K562 (cell line): ENCODE measurements around the gene LAMA3. TPM values are rescaled to one million over a fixed set of nuclear protein-coding genes. Genes with fewer than 3 reads are reported as not detected.

Source experiments
- ATAC-seq: fragments of 200-7000 bp; cut with Tn5 transposase; 3 replicates; pipeline ENCODE4 v1.9.1; 2020; ENCODE audit warnings: moderate library complexity
- BruUV-seq: library from RNA; stranded (reverse); fragments of 400-500 nt; replicated peaks from 2 replicates; lab custom pipeline; 2021; lab: Mats Ljungman, UMichigan
- CTCF ChIA-PET: fragments of 300-600 bp; formaldehyde crosslinking; extraction: SDS; loops from one replicate; lab custom pipeline; 2021; ENCODE audit warnings: low intra/inter-chr PET ratio; lab: Yijun Ruan, JAX
- POLR2A ChIA-PET: fragments of 300-600, 350-650 bp; sonication (Branson Sonifier 250); formaldehyde crosslinking; extraction: SDS; loops from one replicate; lab custom pipeline; 2021; ENCODE audit warnings: antibody characterized with exemption, inconsistent platforms; lab: Yijun Ruan, JAX
- DNase-seq, 4 experiments: peaks; one replicate each; pipeline versions ENCODE4 v3.0.0 to v3.0.0-alpha.2; 2011 to 2018; ENCODE audit warnings: low spot score in 3 of 4, mixed read lengths in 3 of 4; ENCODE audit errors: extremely low read depth in 1 of 4
- FAIRE-seq: peaks from 2 replicates; lab custom pipeline; 2011; peaks lifted over from hg19 to GRCh38; lab: Jason Lieb, UNC
- H2AFZ ChIP-seq: 2 replicates; pipeline ENCODE4 v1.6.0; 2011; ENCODE audit warnings: low read depth, low read length, control low read depth, inconsistent platforms
- H3K27ac ChIP-seq: fragments of 200-600 bp; 3 replicates; pipeline ENCODE4 v1.8.0; 2011; ENCODE audit warnings: low read depth, mild to moderate bottlenecking, control low read depth, inconsistent platforms, low read length, moderate library complexity, mixed read lengths; ENCODE audit errors: extremely low read depth
- H3K27me3 ChIP-seq, 2 experiments: fragments of 300-600 bp in 1 of 2; 2 replicates in 1 of 2; 3 replicates in 1 of 2; pipeline versions ENCODE4 v1.6.0 to v1.8.0; 2011; ENCODE audit warnings: inconsistent platforms in 2 of 2, low read length in 2 of 2, mild to moderate bottlenecking in 1 of 2, mixed read lengths in 1 of 2, moderate library complexity in 1 of 2; ENCODE audit not compliant: control insufficient read depth in 2 of 2, insufficient read depth in 2 of 2
- H3K36me3 ChIP-seq: fragments of 300-600 bp; 3 replicates; pipeline ENCODE4 v1.8.0; 2011; ENCODE audit warnings: mild to moderate bottlenecking, low read length, inconsistent platforms; ENCODE audit not compliant: control insufficient read depth, insufficient read depth
- H3K4me1 ChIP-seq, 2 experiments: fragments of 200-600 bp in 1 of 2; replicated peaks in 1 of 2; 2 replicates in 1 of 2; 3 replicates in 1 of 2; pipeline versions ENCODE4 v1.5.1 to v1.8.0; 2011; ENCODE audit warnings: inconsistent platforms in 2 of 2, low read length in 2 of 2, mild to moderate bottlenecking in 1 of 2, mixed read lengths in 1 of 2, moderate library complexity in 1 of 2; ENCODE audit not compliant: control insufficient read depth in 2 of 2, insufficient read depth in 2 of 2
- H3K4me2 ChIP-seq: 2 replicates; pipeline ENCODE4 v1.6.1; 2011; ENCODE audit warnings: low read length, control low read depth, inconsistent platforms, mixed read lengths; ENCODE audit not compliant: insufficient read depth
- H3K4me3 ChIP-seq: fragments of 200-600 bp; sonication (generic), shearing (Covaris generic); 2 replicates; pipeline ENCODE4 v1.5.1; 2016; ENCODE audit warnings: control low read depth, inconsistent platforms
- H3K79me2 ChIP-seq: fragments of 200-600 bp; 3 replicates; pipeline ENCODE4 v1.8.0; 2011; ENCODE audit warnings: low read length, inconsistent platforms; ENCODE audit not compliant: control insufficient read depth, insufficient read depth
- H3K9ac ChIP-seq, 2 experiments: 2 replicates each; pipeline versions ENCODE4 v1.6.0 to v1.6.1; 2011; ENCODE audit warnings: low read depth in 2 of 2, low read length in 2 of 2, control low read depth in 1 of 2, inconsistent platforms in 1 of 2, mild to moderate bottlenecking in 1 of 2, mixed read lengths in 1 of 2; ENCODE audit not compliant: insufficient read depth in 1 of 2
- H3K9me1 ChIP-seq: one replicate; pipeline ENCODE4 v1.6.0; 2011; ENCODE audit warnings: inconsistent platforms, mild to moderate bottlenecking, low read length, moderate library complexity; ENCODE audit not compliant: control insufficient read depth, insufficient read depth
- H3K9me3 ChIP-seq: replicated peaks from 2 replicates; pipeline ENCODE4 v1.5.1; 2011; ENCODE audit warnings: low read depth, low read length, inconsistent platforms; ENCODE audit not compliant: control insufficient read depth, insufficient read depth
- H4K20me1 ChIP-seq: replicated peaks from 2 replicates; pipeline ENCODE4 v1.6.1; 2011; ENCODE audit warnings: low read length, inconsistent platforms, mixed read lengths; ENCODE audit not compliant: control insufficient read depth, insufficient read depth
- CCNT2 ChIP-seq: IDR thresholded peaks from 2 replicates; pipeline ENCODE4 v1.6.1; 2011; ENCODE audit warnings: borderline replicate concordance, low read depth, mild to moderate bottlenecking, moderate library complexity, mixed read lengths, low read length; ENCODE audit not compliant: insufficient read length; ENCODE audit errors: extremely low read depth
- EZH2 ChIP-seq: IDR thresholded peaks from 2 replicates; pipeline ENCODE4 v1.6.1; 2012; ENCODE audit warnings: low read depth, mild to moderate bottlenecking, inconsistent platforms, low read length, borderline replicate concordance
- GATAD2B ChIP-seq: fragments of 450-650 bp; IDR thresholded peaks from 2 replicates; pipeline ENCODE4 v1.6.1; 2017; ENCODE audit warnings: mild to moderate bottlenecking, borderline replicate concordance
- LARP7 ChIP-seq: fragments of 450-650 bp; IDR thresholded peaks from 2 replicates; pipeline ENCODE4 v1.6.1; 2016
- NFIC ChIP-seq: fragments of 450-650 bp; IDR thresholded peaks from 2 replicates; pipeline ENCODE4 v1.6.1; 2017; ENCODE audit warnings: mild to moderate bottlenecking, inconsistent platforms
- POLR2AphosphoS5 ChIP-seq: IDR thresholded peaks from 2 replicates; pipeline ENCODE4 v1.6.1; 2011; ENCODE audit warnings: mild to moderate bottlenecking, low read depth, low read length, moderate library complexity; ENCODE audit not compliant: control insufficient read depth, insufficient read depth
- WGBS: fragments of 100-300 bp; shearing (Covaris generic); methylation state at CpG from one replicate; pipeline ENCODE4 v1.1.6; 2016; ENCODE audit warnings: low coverage, mixed read lengths; ENCODE audit not compliant: insufficient coverage; ENCODE audit errors: missing lambda C conversion rate; 5-methylcytosine and 5-hydroxymethylcytosine counted together
- in situ Hi-C: fragments of 300-500 bp; cut with MboI; formaldehyde crosslinking; loops from 4 replicates; pipeline ENCODE4 v1.15.0; 2018; ENCODE audit warnings: inconsistent platforms, mixed read lengths
- intact Hi-C: fragments of 100-400 bp; cut with micrococcal nuclease; formaldehyde crosslinking; loops from 2 replicates; pipeline ENCODE4 v1.14.2; 2022
- polyA plus RNA-seq, 8 experiments: library from polyadenylated mRNA; depleted of rRNA in 4 of 8; stranded (reverse) in 5 of 8; unstranded in 3 of 8; fragments of >200 nt; fragmentation: Nextera tagmentation in 2 of 8; fragmentation: Illumina TruSeq in 1 of 8; extraction: Ambion mirVana in 2 of 8; extraction: Trizol in 1 of 8; gene quantifications; 2 replicates each; pipeline versions ENCODE4 v1.2.1 to v1.2.3, GENCODE V29; 2011 to 2014; ENCODE audit warnings: inconsistent platforms in 1 of 8, missing spikeins in 1 of 8
- total RNA-seq, 7 experiments: library from RNA; depleted of rRNA in 6 of 7; stranded (reverse); fragments of >200 nt in 6 of 7; fragmentation: Illumina TruSeq in 2 of 7; extraction: Trizol in 2 of 7; gene quantifications; 2 replicates each; pipeline versions ENCODE4 v1.2.1 to v1.2.3, GENCODE V29; 2011 to 2021; ENCODE audit warnings: low replicate concordance in 1 of 7
- TF ChIP-seq, protein P1 (sequence below), 3 experiments: IDR thresholded peaks in 2 of 3; conservative IDR thresholded peaks in 1 of 3; 2 replicates each; pipeline ENCODE4 v1.5.1; 2011 to 2012; ENCODE audit warnings: low read length in 3 of 3, mild to moderate bottlenecking in 3 of 3, control low read depth in 2 of 3, improper control_type of control experiment in 1 of 3, inconsistent platforms in 1 of 3, low read depth in 1 of 3, mixed read lengths in 1 of 3, moderate library complexity in 1 of 3; ENCODE audit not compliant: insufficient read depth in 2 of 3
- TF ChIP-seq, protein P2 (sequence below), 2 experiments: IDR thresholded peaks; 2 replicates each; pipeline ENCODE4 v1.6.1; 2012; ENCODE audit warnings: improper control_type of control experiment in 2 of 2, low read depth in 2 of 2, low read length in 2 of 2, borderline replicate concordance in 1 of 2
- TF ChIP-seq, protein P3 (sequence below): fragments of 450-650 bp; IDR thresholded peaks from 2 replicates; pipeline ENCODE4 v1.6.1; 2018; ENCODE audit not compliant: partially characterized antibody

Gene LAMA3
- total and polyA plus RNA-seq, 9 of the 15 experiments (the other 6 are each of a cell fraction or from before 2014, with no cell fraction given) = 0.07 TPM; not detected in 8

DNA sequence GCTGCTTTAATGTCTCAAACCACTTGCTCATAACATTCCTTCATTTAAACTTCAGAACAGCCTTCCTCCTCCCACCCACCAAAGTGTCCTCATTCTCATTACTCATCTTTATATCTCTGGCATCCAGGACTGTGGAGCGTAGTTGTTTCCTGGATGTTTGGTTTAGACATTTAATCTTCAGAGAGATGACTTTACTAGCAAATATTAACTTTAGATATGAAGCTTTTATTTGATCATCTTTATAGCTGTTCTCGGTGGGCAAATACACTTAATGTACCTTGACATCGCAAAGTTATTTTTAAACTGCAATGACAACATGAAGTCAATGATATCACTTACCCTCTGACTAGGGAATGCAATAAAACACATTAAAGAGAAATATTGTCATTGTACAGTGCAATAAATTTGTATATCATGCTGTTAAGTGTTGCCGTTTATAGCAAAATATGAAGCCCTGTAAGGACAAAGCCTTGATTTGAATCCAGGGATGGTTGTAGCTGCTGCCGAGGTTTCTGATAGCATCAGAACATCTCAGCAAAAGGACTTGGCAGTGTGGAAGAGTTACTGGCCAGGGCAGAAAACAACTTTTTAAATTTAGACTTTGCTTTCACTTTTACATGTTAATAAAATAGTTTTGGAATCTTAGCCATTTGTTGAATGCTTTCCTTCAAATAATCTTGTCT lies 4.6 kb upstream of the LAMA3 start:
- CTCF ChIA-PET = no interaction called here
- whole genome bisulfite sequencing = 1% methylated on average over 5 of the region's 5 CpGs
- Histone ChIP-seq H3K9ac (no peak overlapping the region), H3K4me2 (no peak overlapping the region), H3K27ac (no peak overlapping the region), H3K4me3 (no peak overlapping the region), H3K4me1 (peaks cover 0 to 6% of the 10 kb centered on the region in 2 experiments; a peak in 2 of 5 replicates), H3K9me3 (no peaks in the 10 kb centered on the region), H3K27me3 (peaks cover 7 to 18% of the 10 kb centered on the region in 2 experiments; a peak in 4 of 5 replicates), H4K20me1 (no peaks in the 10 kb centered on the region), H3K79me2 (no peaks in the 10 kb centered on the region), H3K9me1 (no peaks in the 10 kb centered on the region), H3K36me3 (no peaks in the 10 kb centered on the region), H2AFZ (no peak overlapping the region)
- FAIRE-seq (no peak), DNase-seq (no peak), ATAC-seq (no peak)
- POLR2A ChIA-PET = interaction anchor here (0.7 to 0.9 kb wide), 2 partner anchors 21 to 142 kb away, joined by 3 read pairs; no protein-coding TSS in a partner anchor
- TF ChIP-seq LARP7 (no peak), POLR2AphosphoS5 (no peak), NFIC (no peak), GATAD2B (no peak), EZH2 (no peak), CCNT2 (no peak)
- TF ChIP-seq, protein P1, sequence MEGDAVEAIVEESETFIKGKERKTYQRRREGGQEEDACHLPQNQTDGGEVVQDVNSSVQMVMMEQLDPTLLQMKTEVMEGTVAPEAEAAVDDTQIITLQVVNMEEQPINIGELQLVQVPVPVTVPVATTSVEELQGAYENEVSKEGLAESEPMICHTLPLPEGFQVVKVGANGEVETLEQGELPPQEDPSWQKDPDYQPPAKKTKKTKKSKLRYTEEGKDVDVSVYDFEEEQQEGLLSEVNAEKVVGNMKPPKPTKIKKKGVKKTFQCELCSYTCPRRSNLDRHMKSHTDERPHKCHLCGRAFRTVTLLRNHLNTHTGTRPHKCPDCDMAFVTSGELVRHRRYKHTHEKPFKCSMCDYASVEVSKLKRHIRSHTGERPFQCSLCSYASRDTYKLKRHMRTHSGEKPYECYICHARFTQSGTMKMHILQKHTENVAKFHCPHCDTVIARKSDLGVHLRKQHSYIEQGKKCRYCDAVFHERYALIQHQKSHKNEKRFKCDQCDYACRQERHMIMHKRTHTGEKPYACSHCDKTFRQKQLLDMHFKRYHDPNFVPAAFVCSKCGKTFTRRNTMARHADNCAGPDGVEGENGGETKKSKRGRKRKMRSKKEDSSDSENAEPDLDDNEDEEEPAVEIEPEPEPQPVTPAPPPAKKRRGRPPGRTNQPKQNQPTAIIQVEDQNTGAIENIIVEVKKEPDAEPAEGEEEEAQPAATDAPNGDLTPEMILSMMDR (IDR thresholded peaks at IDR 0.05 in 2 of 3, conservative IDR thresholded peaks at IDR 0.05 in 1 of 3; ENCODE audit: insufficient read depth in 2 of 3, low read depth in 1 of 3, low read length in 3 of 3) = no peak
- TF ChIP-seq, protein P2, sequence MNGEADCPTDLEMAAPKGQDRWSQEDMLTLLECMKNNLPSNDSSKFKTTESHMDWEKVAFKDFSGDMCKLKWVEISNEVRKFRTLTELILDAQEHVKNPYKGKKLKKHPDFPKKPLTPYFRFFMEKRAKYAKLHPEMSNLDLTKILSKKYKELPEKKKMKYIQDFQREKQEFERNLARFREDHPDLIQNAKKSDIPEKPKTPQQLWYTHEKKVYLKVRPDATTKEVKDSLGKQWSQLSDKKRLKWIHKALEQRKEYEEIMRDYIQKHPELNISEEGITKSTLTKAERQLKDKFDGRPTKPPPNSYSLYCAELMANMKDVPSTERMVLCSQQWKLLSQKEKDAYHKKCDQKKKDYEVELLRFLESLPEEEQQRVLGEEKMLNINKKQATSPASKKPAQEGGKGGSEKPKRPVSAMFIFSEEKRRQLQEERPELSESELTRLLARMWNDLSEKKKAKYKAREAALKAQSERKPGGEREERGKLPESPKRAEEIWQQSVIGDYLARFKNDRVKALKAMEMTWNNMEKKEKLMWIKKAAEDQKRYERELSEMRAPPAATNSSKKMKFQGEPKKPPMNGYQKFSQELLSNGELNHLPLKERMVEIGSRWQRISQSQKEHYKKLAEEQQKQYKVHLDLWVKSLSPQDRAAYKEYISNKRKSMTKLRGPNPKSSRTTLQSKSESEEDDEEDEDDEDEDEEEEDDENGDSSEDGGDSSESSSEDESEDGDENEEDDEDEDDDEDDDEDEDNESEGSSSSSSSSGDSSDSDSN (IDR thresholded peaks at IDR 0.05; ENCODE audit: borderline replicate concordance in 1 of 2, low read depth in 2 of 2, low read length in 2 of 2) = no peak
- TF ChIP-seq, protein P3, sequence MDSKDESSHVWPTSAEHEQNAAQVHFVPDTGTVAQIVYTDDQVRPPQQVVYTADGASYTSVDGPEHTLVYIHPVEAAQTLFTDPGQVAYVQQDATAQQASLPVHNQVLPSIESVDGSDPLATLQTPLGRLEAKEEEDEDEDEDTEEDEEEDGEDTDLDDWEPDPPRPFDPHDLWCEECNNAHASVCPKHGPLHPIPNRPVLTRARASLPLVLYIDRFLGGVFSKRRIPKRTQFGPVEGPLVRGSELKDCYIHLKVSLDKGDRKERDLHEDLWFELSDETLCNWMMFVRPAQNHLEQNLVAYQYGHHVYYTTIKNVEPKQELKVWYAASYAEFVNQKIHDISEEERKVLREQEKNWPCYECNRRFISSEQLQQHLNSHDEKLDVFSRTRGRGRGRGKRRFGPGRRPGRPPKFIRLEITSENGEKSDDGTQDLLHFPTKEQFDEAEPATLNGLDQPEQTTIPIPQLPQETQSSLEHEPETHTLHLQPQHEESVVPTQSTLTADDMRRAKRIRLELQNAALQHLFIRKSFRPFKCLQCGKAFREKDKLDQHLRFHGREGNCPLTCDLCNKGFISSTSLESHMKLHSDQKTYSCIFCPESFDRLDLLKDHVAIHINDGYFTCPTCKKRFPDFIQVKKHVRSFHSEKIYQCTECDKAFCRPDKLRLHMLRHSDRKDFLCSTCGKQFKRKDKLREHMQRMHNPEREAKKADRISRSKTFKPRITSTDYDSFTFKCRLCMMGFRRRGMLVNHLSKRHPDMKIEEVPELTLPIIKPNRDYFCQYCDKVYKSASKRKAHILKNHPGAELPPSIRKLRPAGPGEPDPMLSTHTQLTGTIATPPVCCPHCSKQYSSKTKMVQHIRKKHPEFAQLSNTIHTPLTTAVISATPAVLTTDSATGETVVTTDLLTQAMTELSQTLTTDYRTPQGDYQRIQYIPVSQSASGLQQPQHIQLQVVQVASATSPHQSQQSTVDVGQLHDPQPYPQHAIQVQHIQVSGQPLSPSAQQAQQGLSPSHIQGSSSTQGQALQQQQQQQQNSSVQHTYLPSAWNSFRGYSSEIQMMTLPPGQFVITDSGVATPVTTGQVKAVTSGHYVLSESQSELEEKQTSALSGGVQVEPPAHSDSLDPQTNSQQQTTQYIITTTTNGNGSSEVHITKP = no peak
- BruUV-seq = no TSS peak
- intact Hi-C loops = no loop called here
- in situ Hi-C loops = no loop called here
